Raji (cell line): ENCODE measurements around the gene PC.

Experiments used
- POLR2A ChIP-seq: IDR thresholded peaks from 2 replicates; pipeline ENCODE4 v1.6.1; 2011; ENCODE audit warnings: low read depth, low read length, control low read depth; ENCODE audit not compliant: insufficient read depth

The PC gene

GRCh38 chr11:66874232-66874631, 84.0 kb downstream of the PC start:
- no peak for TF ChIP-seq POLR2A

- TF ChIP-seq POLR2A = no peak
Observed at GRCh38 chr11:66871521-66871901, 86.7 kb downstream of the PC start.

GRCh38 chr11:66870616-66871520, 87.3 kb downstream of the PC start:
- TF ChIP-seq POLR2A = no peak

- TF ChIP-seq POLR2A = no peak
Observed at GRCh38 chr11:66870131-66870530, 88.1 kb downstream of the PC start.

- TF ChIP-seq POLR2A = no peak
Observed at GRCh38 chr11:66869567-66869870, 88.7 kb downstream of the PC start.

GRCh38 chr11:66868726-66869566, 89.2 kb downstream of the PC start:
- 0 out of 2 replicates have a peak, but pooled peaks have one; percentile 42 for TF ChIP-seq POLR2A

GRCh38 chr11:66868082-66868725, 90.0 kb downstream of the PC start:
- no peak for TF ChIP-seq POLR2A

GRCh38 chr11:66867425-66868040, 90.7 kb downstream of the PC start:
- TF ChIP-seq POLR2A = no peak

GRCh38 chr11:66866511-66866986, 91.6 kb downstream of the PC start:
- no peak for TF ChIP-seq POLR2A

GRCh38 chr11:66866007-66866406, 92.2 kb downstream of the PC start:
- TF ChIP-seq POLR2A = no peak

GRCh38 chr11:66864924-66865697, 93.1 kb downstream of the PC start:
- no peak for TF ChIP-seq POLR2A

GRCh38 chr11:66864172-66864901, 93.8 kb downstream of the PC start:
- TF ChIP-seq POLR2A = no peak

- TF ChIP-seq POLR2A = no peak
Observed at GRCh38 chr11:66863428-66864125, 94.6 kb downstream of the PC start.

- TF ChIP-seq POLR2A = no peak
Observed at GRCh38 chr11:66862559-66863037, 95.6 kb downstream of the PC start.
